Peyer's patch (tissue), 4 donors: Measurements from ENCODE around the gene SLK.

Experiments
- CTCF ChIP-seq, 6 experiments: fragments of 450-650 bp in 4 of 6; fragments of 200-600 bp in 2 of 6; sonication (generic) in 1 of 6; IDR thresholded peaks; one replicate each; pipeline ENCODE4 v1.5.1; 2017 to 2019; ENCODE audit warnings: antibody characterized with exemption in 6 of 6, mild to moderate bottlenecking in 3 of 6, moderate library complexity in 1 of 6
- POLR2A ChIP-seq, 2 donors: fragments of 450-650 bp; IDR thresholded peaks; one replicate each; pipeline ENCODE4 v1.5.1; 2017; ENCODE audit warnings: antibody characterized with exemption in 2 of 2, mild to moderate bottlenecking in 2 of 2, moderate library complexity in 2 of 2

- no peak for TF ChIP-seq CTCF (IDR thresholded peaks at IDR 0.05)
- TF ChIP-seq POLR2A (IDR thresholded peaks at IDR 0.05), result no peak
Measured at GRCh38 chr10:103929381-103929921, 37.5 kb upstream of the SLK start.
